BE2C (cell line): ENCODE measurements around the gene CDH13.

Source experiments
- DNase-seq: peaks from one replicate; pipeline ENCODE4 v3.0.0-alpha.2; 2020
- H3K27me3 ChIP-seq: fragments of 250-450 bp; sonication (Bioruptor Pico); 2 replicates; pipeline ENCODE4 v1.5.1; 2020; ENCODE audit warnings: mild to moderate bottlenecking
- H3K36me3 ChIP-seq: fragments of 250-450 bp; sonication (Bioruptor Pico); 2 replicates; pipeline ENCODE4 v1.5.1; 2020; ENCODE audit warnings: mild to moderate bottlenecking
- H3K4me1 ChIP-seq: fragments of 250-450 bp; sonication (Bioruptor Pico); 2 replicates; pipeline ENCODE4 v1.5.1; 2020
- H3K4me3 ChIP-seq: 2 replicates; pipeline ENCODE4 v1.5.1; 2011; ENCODE audit warnings: low read depth, low read length
- H3K9me3 ChIP-seq: fragments of 250-450 bp; sonication (Bioruptor Pico); 2 replicates; pipeline ENCODE4 v1.5.1; 2020
- CTCF ChIP-seq: IDR thresholded peaks from 2 replicates; pipeline ENCODE4 v1.5.1; 2012; ENCODE audit warnings: mild to moderate bottlenecking, low read depth, low read length

CDH13 gene

GRCh38 chr16:83224642-83225041, 597.9 kb downstream of the CDH13 start:
- no peaks in the 10 kb centered on the region for H3K27me3 ChIP-seq
- no peaks in the 10 kb centered on the region for H3K9me3 ChIP-seq
- H3K4me1 ChIP-seq: no peaks in the 10 kb centered on the region
- TF ChIP-seq CTCF: no peak
- DNase-seq: no peak
- H3K4me3 ChIP-seq: no peak overlapping the region
- H3K36me3 ChIP-seq: no peaks in the 10 kb centered on the region

- Histone ChIP-seq H3K4me1 (no peaks in the 10 kb centered on the region), H3K27me3 (no peaks in the 10 kb centered on the region), H3K4me3 (no peak overlapping the region), H3K9me3 (no peaks in the 10 kb centered on the region), H3K36me3 (no peaks in the 10 kb centered on the region)
- no peak for DNase-seq
- TF ChIP-seq CTCF: no peak
These were observed 600.6 kb downstream of the CDH13 start for GRCh38 chr16:83227336-83227735.

GRCh38 chr16:83231729-83232128, 605.0 kb downstream of the CDH13 start:
- H3K4me3 ChIP-seq: no peak overlapping the region
- no peaks in the 10 kb centered on the region for H3K27me3 ChIP-seq
- H3K36me3 ChIP-seq: no peaks in the 10 kb centered on the region
- TF ChIP-seq CTCF: no peak
- no peak for DNase-seq
- no peaks in the 10 kb centered on the region; the same call in 1 of the 2 replicates for H3K9me3 ChIP-seq
- H3K4me1 ChIP-seq: no peaks in the 10 kb centered on the region

GRCh38 chr16:83233153-83233552, 606.4 kb downstream of the CDH13 start:
- no peaks in the 10 kb centered on the region for H3K4me1 ChIP-seq
- DNase-seq: no peak
- no peak overlapping the region for H3K4me3 ChIP-seq
- TF ChIP-seq CTCF: no peak
- no peaks in the 10 kb centered on the region for H3K36me3 ChIP-seq
- H3K9me3 ChIP-seq: no peaks in the 10 kb centered on the region; the same call in 1 of the 2 replicates
- H3K27me3 ChIP-seq: no peaks in the 10 kb centered on the region

GRCh38 chr16:83238949-83239691, 612.4 kb downstream of the CDH13 start:
- TF ChIP-seq CTCF: no peak
- Histone ChIP-seq H3K36me3 (no peaks in the 10 kb centered on the region), H3K9me3 (no peaks in the 10 kb centered on the region; the same call in 1 of the 2 replicates), H3K4me1 (no peaks in the 10 kb centered on the region), H3K4me3 (no peak overlapping the region), H3K27me3 (no peaks in the 10 kb centered on the region)
- DNase-seq: no peak

- H3K4me3 ChIP-seq: no peak overlapping the region
- no peaks in the 10 kb centered on the region for H3K4me1 ChIP-seq
- TF ChIP-seq CTCF: no peak
- no peaks in the 10 kb centered on the region for H3K27me3 ChIP-seq
- H3K36me3 ChIP-seq: no peaks in the 10 kb centered on the region
- H3K9me3 ChIP-seq: no peaks in the 10 kb centered on the region; the same call in 1 of the 2 replicates
- DNase-seq: no peak
These were observed 617.3 kb downstream of the CDH13 start for GRCh38 chr16:83244057-83244456.
